Activated gamma-delta T cell treated with Interleukin-2 at 50 U/mL for 16 hours (primary cell): Measurements from ENCODE around the gene SLC35E2B.
"Not testable (repeated sequence)": the region's sequence is repeated elsewhere in the genome, so short reads cannot be mapped to it uniquely, and the experiment has no call there.

Experiments
- DNase-seq: peaks from one replicate; pipeline ENCODE4 v3.0.0-alpha.2; 2020

SLC35E2B gene

GRCh38 chr1:1672181-1672965 is 20.2 kb downstream of the SLC35E2B start:
- DNase-seq = no peak

DNA sequence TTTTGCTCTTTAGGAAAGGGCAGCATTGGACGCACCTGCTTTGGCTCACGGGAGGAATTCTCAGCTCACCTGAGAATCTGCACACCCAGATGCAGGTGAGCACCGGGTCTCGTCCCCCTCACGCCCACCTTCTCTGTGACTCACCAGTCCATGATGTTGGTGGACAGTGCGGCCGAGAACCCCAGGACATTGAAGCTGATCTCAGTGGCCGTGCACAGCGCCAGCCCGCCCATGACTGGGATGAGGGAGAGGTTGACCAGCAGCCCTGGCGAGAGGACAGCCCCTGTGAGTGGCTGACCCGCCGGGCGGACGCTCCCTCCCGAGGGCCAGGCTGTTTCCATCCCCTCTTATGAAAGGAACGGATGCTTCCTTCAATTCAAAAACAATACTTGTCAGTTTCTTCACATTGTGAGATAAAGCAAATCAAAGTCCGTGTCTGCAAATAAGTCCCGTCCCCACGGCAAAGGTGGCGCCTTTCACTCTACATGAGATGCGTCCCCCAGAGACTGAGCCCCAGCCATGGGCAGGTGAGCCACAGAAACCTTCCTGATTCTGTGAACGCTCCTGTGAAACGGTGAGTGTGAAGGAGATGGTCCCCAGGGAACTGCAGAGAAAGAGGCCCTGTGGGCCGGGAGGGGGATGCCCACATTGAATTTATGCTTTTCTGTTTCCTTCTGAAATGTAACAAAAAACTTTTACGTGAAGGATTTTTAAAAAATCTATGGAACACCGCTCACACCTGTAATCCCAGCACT is 21.1 kb downstream of the SLC35E2B start:
- DNase-seq = no peak

DNA sequence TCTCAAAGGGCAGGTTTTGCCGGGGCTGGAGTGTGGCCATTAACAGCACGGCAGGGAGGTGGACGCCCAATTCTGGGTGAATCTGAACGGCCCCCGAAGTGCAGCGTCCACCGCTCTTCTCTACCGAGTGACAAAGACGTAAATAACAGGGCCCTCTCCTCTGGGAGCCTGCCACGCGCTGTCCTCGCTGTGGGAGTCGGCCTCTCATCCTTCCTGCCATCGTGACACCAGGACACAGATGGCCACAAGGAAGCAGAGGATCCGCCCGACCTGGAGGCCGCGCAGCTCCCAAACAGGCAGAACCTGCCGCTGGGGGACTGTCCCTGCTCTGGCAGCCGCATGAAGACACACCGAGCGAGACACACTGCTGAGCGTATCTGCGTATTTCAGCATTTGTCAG is 21.7 kb downstream of the SLC35E2B start:
- no peak for DNase-seq

DNA sequence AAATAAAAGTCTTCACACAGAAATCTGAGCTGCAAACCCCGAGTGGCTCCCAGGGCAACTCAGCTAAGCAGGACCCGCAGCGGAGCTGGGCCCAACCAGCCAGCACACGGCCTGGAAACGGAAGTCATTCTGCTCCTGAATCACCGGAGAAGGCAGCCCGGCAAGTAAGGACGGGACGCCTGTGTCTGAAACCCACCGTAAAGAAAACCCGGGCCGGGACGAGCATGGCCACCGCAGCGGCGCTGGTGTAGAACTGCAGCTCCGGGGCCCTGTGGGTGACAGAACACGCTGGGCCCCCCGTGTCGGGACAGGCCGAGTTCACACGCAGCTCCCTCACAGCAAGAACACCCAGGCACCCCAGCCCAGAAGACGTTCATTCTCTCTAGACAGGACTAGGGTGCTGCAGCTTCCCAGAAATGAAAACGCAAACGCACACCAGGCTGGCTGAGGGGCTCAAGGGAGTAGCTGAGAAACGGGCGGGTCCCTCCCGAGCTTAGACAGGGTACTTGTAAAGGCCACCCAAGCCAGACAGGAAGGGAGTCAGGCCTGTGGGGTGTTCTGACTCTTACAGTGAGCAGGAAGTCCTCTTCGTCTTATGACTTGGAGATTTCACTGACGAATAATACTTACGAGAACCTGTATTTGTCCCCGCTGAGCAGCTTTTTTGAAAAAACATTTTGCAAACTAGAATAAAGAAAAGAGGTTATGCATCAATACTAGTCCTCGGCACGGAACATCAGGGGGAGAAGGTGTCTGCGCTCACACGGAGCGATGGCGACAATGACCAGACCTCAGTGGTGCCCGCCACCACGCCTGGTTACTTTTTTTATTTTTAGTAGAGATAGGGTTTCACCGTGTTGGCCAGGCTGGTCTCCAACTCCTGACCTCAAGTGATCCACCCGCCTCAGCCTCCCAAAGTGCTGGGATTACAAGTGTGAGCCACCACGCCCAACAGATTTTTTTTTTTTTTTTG is 22.8 kb downstream of the SLC35E2B start:
- no peak for DNase-seq

- no peak for DNase-seq
These were observed 26.1 kb downstream of the SLC35E2B start for GRCh38 chr1:1666526-1666925.

DNA sequence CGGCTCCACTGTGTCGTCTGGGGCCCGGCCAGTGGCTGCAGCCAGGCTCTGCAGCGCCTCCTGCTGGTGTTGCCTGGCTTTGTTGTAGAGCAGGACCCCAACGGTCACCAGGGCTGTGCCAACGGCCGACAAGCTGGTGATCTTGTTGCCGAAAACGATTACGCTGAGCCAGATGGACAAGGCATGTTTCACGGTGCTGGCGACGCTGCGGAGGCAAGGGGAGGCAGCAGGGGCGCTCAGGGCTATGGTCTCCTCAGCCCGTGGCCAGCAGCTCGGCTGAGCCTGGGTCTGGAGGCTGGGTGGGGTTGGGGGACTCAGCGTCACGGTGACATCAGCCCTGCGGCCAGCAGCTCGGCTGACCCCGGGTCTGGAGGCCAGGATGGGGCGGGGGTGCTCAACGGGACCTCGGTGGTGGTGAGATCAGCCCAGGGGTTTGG is 26.8 kb downstream of the SLC35E2B start:
- DNase-seq = no peak

DNA sequence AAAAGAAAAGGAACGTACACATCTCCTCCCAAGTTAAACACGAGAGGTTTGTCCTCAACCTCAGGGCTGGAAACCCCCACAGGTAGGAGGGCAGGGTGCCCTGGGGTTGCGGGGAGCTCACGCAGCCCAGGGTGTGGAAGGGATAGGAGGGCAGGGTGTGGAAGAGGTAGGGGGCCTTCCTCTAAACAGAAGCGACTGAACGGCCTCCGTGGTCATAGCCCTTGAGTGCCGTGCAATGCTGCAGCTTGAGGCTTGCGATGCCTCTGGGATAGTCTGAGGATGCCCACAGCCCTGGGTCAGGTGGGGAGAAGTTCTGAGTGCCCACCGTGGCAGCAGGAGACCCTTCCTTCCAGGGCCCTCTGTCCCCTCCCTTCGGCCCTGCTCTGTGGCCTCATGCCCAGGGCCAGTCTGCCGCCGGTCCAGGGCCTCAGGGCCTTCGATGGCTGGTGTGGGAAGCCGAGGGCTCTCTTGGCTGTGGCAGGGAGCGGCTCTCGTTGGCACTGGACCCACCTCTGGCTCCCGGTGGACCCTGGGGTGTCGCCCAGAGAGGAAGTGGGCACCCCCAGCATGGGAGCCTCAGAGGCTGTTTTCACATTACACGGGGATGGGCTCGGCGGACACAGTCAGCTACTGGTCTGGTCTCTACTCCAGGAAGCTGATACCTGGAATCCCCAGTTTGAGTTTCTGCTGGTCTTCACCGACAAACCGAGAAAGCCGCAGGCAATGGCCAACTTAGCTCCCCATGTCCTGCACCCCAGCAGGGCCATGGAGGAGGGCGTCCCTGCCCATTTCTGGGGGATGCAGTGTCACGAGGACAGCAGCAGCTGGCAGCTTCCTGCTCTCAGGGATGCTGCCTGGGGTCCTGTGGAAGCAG is 27.4 kb downstream of the SLC35E2B start:
- no peak for DNase-seq

DNA sequence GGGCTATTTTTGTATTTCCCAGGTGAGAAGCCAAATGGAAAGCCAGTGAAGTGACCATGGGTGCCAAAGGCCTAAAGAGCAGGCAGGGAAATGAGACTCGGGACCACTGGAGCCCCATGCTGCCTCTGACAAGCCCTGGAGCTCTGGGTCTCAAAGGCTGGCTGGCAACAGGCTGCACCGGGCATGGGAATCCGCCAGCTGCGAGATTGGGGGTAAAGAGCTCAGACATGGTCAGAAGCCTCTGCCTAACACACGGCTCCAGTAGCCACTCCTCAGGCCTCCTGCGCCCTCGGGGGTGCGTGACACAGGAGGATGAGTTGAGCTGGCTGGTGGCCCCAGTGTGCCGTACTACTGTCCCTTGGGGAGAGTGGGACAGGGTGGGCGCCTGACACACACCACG is 28.3 kb downstream of the SLC35E2B start:
- DNase-seq = not testable (repeated sequence)

GRCh38 chr1:1662830-1663560 is 29.6 kb downstream of the SLC35E2B start:
- DNase-seq = not testable (repeated sequence)

GRCh38 chr1:1662392-1662791 is 30.2 kb downstream of the SLC35E2B start:
- not testable (repeated sequence) for DNase-seq

DNA sequence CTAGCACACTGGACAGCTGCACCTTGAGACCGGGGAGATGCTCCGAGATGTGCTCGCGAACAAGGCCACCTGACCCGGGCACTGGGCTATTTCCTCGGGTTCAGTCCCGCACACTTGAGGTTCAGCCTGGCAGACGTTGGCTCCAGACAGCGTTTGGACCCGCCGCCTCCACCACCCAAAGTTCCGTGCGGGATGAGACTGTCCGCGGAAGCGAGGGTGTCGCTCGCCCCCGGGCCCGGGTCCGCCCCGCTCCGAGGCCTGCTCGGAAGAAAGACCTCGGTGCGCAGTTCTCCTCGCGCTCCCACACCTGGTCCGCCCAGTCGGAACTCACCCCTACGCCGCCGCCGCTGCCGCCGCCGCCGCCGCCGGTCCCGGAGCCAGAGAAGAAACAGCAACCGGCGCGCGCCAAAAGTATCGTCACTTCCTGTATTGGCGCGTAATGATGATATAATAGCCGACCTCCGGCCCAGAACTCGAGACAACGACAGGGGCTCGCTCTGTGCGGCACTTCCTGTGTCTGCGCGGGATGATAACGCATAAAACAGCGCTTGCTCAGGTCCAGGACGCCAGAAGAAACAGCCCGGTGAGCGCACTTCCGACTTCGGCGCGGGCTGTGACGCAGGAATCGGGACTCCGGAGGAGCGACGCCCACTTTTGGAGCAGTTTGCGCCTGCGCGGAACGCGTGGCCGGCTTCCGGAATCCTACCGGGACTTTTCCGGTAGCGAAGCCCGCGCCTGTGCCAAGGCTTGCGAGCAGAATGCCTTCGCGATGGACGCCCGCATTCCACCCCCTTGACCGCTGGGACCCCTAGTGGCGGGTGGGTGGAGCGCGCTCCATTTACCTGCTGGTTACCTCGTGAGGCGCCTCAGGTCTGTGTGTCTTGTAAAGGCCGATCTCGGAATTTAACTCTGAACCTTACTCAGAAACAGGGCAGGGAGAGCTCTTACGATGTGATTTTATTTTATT is 33.7 kb downstream of the SLC35E2B start, which contains the start of gene CDK11B:
CDK11B (minus strand) TSS at position 422 of the 967 bp plus-strand sequence. CDS start 1,519 bp downstream, outside the sequence.
- DNase-seq = peak; percentile 92

DNA sequence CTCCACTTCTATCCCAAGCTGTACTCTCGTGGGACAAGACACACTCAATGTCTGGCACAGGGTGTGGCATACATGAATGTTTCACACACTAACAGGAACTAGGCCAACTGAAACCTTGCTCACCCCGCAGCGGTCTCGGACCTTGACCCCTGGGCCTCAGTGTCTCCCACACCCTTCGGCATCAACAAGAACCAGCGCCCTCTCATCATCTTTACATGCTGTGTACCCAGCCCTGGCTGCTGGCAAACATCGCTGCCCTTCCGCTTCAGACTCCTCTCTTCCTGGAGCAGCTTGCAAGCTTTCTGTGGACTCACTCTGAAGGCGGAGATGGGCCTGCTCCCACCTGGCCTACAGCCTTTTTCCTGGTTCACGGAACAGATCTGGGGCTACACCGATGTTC is 44.3 kb downstream of the SLC35E2B start:
- DNase-seq = not testable (repeated sequence)

GRCh38 chr1:1647567-1648241 is 44.9 kb downstream of the SLC35E2B start:
- DNase-seq = not testable (repeated sequence)

GRCh38 chr1:1646326-1646725 is 46.3 kb downstream of the SLC35E2B start:
- DNase-seq = not testable (repeated sequence)

DNA sequence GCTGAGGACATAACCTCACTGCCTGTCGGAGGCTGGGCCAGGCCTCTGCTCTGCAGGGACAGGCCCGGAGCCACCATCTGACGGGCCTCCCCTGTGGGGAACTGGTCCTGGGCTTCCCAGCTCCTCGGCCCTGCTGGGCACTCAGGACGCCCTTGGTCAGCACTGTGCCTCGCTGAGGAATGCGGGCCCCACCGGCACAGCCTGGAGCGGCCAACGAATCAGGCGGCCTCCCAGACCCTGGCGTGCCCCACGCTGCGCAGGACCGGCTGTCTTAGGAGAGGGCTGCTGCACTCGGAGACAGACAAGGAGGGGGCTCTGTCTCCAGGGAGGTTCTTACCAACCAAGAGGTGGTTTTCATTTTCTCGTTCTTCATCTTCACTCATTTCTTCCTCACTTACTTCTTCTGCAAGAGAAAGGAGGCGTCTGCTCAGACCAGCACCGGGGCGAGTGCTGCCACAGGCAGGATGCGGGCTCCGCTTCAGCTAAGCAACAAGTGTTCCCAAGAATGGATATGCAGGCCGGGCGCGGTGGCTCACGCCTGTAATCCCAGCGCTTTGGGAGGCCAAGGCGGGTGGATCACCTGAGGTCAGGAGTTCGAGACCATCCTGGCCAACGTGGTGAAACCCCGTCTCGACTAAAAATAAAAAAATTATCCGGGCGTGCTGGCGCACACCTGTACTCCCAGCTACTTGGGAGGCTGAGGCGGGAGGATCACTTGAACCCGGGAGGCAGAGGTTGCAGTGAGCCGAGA is 51.7 kb downstream of the SLC35E2B start:
- not testable (repeated sequence) for DNase-seq

DNA sequence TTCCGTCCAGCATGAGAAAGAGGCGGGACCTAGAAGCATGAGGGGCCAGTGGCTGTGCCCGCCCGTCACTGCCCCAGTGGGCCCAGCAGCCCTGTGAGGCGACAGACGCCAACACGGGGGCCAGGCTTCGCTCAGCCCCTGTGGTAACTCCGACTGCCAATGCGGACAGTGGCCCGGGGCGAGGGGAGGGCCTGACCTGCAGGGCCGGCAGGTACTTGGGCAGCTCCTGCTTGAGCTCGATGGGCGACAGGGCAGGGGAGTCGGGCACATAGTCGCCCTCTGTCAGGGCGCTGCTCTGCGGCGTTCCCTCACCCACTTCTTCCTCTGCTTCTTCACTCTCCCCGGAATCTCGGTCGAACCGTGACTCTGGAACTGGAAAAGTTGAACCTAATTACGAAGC is 52.5 kb downstream of the SLC35E2B start:
- not testable (repeated sequence) for DNase-seq

GRCh38 chr1:1639368-1639767 is 53.2 kb downstream of the SLC35E2B start:
- not testable (repeated sequence) for DNase-seq

DNA sequence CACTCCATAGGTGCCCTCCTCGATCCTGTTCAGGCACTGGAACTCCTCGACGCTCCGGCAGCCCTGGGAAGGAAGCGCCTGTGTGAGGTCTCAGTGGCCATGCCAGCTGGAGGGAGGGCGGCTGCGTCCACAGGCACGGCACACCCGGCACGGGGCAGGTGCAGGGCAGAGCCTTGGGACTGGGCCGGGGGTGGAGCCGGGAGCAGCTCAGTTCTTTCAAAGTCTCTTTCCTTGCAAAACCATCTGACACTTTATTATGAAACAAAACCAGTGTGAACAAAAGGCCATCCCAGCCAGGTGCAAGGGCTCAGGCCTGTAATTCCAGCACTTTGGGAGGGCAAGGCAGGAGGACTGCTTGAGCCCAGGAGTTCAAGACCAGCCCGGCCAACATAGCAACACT is 54.1 kb downstream of the SLC35E2B start:
- not testable (repeated sequence) for DNase-seq
